H9 (cell line): ENCODE measurements around the gene TMEM97. TPM values are rescaled to one million over a fixed set of nuclear protein-coding genes. Genes with fewer than 3 reads are reported as not detected.

ENCODE experiments used
- DNase-seq: peaks from one replicate; pipeline ENCODE4 v3.0.0-alpha.2; 2017
- H2AFZ ChIP-seq: one replicate; pipeline ENCODE4 v1.6.1; 2013; ENCODE audit warnings: mild to moderate bottlenecking, low read length, control low read depth, moderate library complexity
- H2AK5ac ChIP-seq: 2 replicates; pipeline ENCODE4 v1.6.1; 2013; ENCODE audit warnings: low read length, control low read depth, mixed read lengths; ENCODE audit not compliant: insufficient read length
- H2BK120ac ChIP-seq: one replicate; pipeline ENCODE4 v1.6.1; 2013; ENCODE audit warnings: low read depth, mild to moderate bottlenecking, low read length, control low read depth, inconsistent platforms; ENCODE audit not compliant: poor library complexity, severe bottlenecking
- H2BK12ac ChIP-seq: 2 replicates; pipeline ENCODE4 v1.6.1; 2013; ENCODE audit warnings: low read length, control low read depth, mixed read lengths, low read depth; ENCODE audit not compliant: insufficient read length
- H2BK15ac ChIP-seq: 2 replicates; pipeline ENCODE4 v1.6.1; 2013; ENCODE audit warnings: low read depth, low read length, control low read depth
- H2BK20ac ChIP-seq: one replicate; pipeline ENCODE4 v1.6.1; 2013; ENCODE audit warnings: low read depth, mild to moderate bottlenecking, low read length, control low read depth, inconsistent platforms; ENCODE audit not compliant: poor library complexity, severe bottlenecking
- H2BK5ac ChIP-seq: 2 replicates; pipeline ENCODE4 v1.6.1; 2013; ENCODE audit warnings: low read length, control low read depth, mixed read lengths; ENCODE audit not compliant: insufficient read length
- H3K14ac ChIP-seq: 2 replicates; pipeline ENCODE4 v1.6.1; 2013; ENCODE audit warnings: low read length, control low read depth; ENCODE audit not compliant: insufficient read depth
- H3K18ac ChIP-seq: 2 replicates; pipeline ENCODE4 v1.6.1; 2013; ENCODE audit warnings: low read depth, mild to moderate bottlenecking, mixed read lengths, low read length, control low read depth; ENCODE audit not compliant: insufficient read length
- H3K23ac ChIP-seq: 2 replicates; pipeline ENCODE4 v1.6.1; 2013; ENCODE audit warnings: low read length, control low read depth, mixed read lengths, low read depth; ENCODE audit not compliant: insufficient read length
- H3K23me2 ChIP-seq: 2 replicates; pipeline ENCODE4 v1.6.1; 2013; ENCODE audit warnings: low read depth, mild to moderate bottlenecking, mixed read lengths, low read length, control low read depth; ENCODE audit not compliant: insufficient read length, poor library complexity, severe bottlenecking
- H3K27ac ChIP-seq: 2 replicates; pipeline ENCODE4 v1.5.1; 2013; ENCODE audit warnings: low read length, control low read depth, mixed read lengths, low read depth; ENCODE audit not compliant: insufficient read length
- H3K27me3 ChIP-seq: 2 replicates; pipeline ENCODE4 v1.6.1; 2013; ENCODE audit warnings: low read length, control low read depth, inconsistent platforms; ENCODE audit not compliant: insufficient read depth
- H3K4ac ChIP-seq: 2 replicates; pipeline ENCODE4 v1.6.1; 2013; ENCODE audit warnings: low read depth, mild to moderate bottlenecking, control low read depth, inconsistent platforms, low read length, moderate library complexity
- H3K4me1 ChIP-seq: 2 replicates; pipeline ENCODE4 v1.6.1; 2013; ENCODE audit warnings: low read length, control low read depth, inconsistent platforms; ENCODE audit not compliant: insufficient read depth
- H3K4me2 ChIP-seq: 2 replicates; pipeline ENCODE4 v1.6.1; 2013; ENCODE audit warnings: low read length, control low read depth, mixed read lengths; ENCODE audit not compliant: insufficient read length, insufficient read depth
- H3K56ac ChIP-seq: 2 replicates; pipeline ENCODE4 v1.6.1; 2013; ENCODE audit warnings: low read depth, mild to moderate bottlenecking, mixed read lengths, low read length, control low read depth; ENCODE audit not compliant: insufficient read length
- H3K79me1 ChIP-seq: 2 replicates; pipeline ENCODE4 v1.6.1; 2013; ENCODE audit warnings: low read depth, mild to moderate bottlenecking, moderate library complexity, low read length, control low read depth, inconsistent platforms; ENCODE audit not compliant: insufficient read depth, poor library complexity, severe bottlenecking
- H3K79me2 ChIP-seq: 2 replicates; pipeline ENCODE4 v1.6.1; 2013; ENCODE audit warnings: low read length, control low read depth, inconsistent platforms; ENCODE audit not compliant: insufficient read depth
- H3K9ac ChIP-seq: 2 replicates; pipeline ENCODE4 v1.6.1; 2013; ENCODE audit warnings: low read length, control low read depth, mixed read lengths; ENCODE audit not compliant: insufficient read length; ENCODE audit errors: extremely low read depth
- H3K9me3 ChIP-seq: one replicate; pipeline ENCODE4 v1.6.1; 2013; ENCODE audit warnings: low read depth, low read length, inconsistent platforms; ENCODE audit not compliant: control insufficient read depth
- H3T11ph ChIP-seq: one replicate; pipeline ENCODE4 v1.6.1; 2013; ENCODE audit warnings: mild to moderate bottlenecking, low read length, control low read depth, inconsistent platforms
- H4K20me1 ChIP-seq: one replicate; pipeline ENCODE4 v1.6.1; 2013; ENCODE audit not compliant: control insufficient read depth, insufficient read length, insufficient read depth
- H4K5ac ChIP-seq: 2 replicates; pipeline ENCODE4 v1.6.1; 2013; ENCODE audit warnings: low read depth, mild to moderate bottlenecking, mixed read lengths, low read length, control low read depth; ENCODE audit not compliant: insufficient read length
- H4K8ac ChIP-seq: replicated peaks from 2 replicates; pipeline ENCODE4 v1.6.1; 2013; ENCODE audit warnings: low read length, control low read depth, mixed read lengths, low read depth; ENCODE audit not compliant: insufficient read length
- H4K91ac ChIP-seq: 2 replicates; pipeline ENCODE4 v1.6.1; 2013; ENCODE audit warnings: low read depth, mild to moderate bottlenecking, moderate library complexity, mixed read lengths, low read length, control low read depth; ENCODE audit not compliant: insufficient read length
- H3K27ac Mint-ChIP-seq, 3 experiments: 2 replicates in 2 of 3; 3 replicates in 1 of 3; pipeline ENCODE4 v1.8.0; 2020 to 2021; ENCODE audit warnings: mixed read lengths in 3 of 3, mild to moderate bottlenecking in 1 of 3, moderate library complexity in 1 of 3
- H3K27me3 Mint-ChIP-seq: 2 replicates; pipeline ENCODE4 v1.8.0; 2021; ENCODE audit warnings: low read depth, mild to moderate bottlenecking, moderate library complexity, mixed read lengths
- H3K36me3 Mint-ChIP-seq, 3 experiments: 2 replicates in 2 of 3; 3 replicates in 1 of 3; pipeline ENCODE4 v1.8.0; 2020 to 2021; ENCODE audit warnings: low read depth in 3 of 3, mixed read lengths in 3 of 3; ENCODE audit not compliant: insufficient read depth in 1 of 3
- H3K4me1 Mint-ChIP-seq, 2 experiments: 2 replicates each; pipeline ENCODE4 v1.8.0; 2020; ENCODE audit warnings: mixed read lengths in 2 of 2
- H3K4me3 Mint-ChIP-seq, 2 experiments: 2 replicates in 1 of 2; 3 replicates in 1 of 2; pipeline ENCODE4 v1.8.0; 2020 to 2021; ENCODE audit warnings: mild to moderate bottlenecking in 2 of 2, mixed read lengths in 2 of 2, moderate library complexity in 1 of 2
- H3K9me3 Mint-ChIP-seq, 2 experiments: 2 replicates in 1 of 2; 3 replicates in 1 of 2; pipeline ENCODE4 v1.8.0; 2020; ENCODE audit warnings: mild to moderate bottlenecking in 2 of 2, mixed read lengths in 2 of 2, moderate library complexity in 1 of 2
- CTCF ChIP-seq: fragments of 200-600 bp; sonication (generic); conservative IDR thresholded peaks from 3 replicates; pipeline ENCODE4 v1.8.0; 2021; ENCODE audit warnings: antibody characterized with exemption, mild to moderate bottlenecking
- WGBS: extraction: QIAGEN DNeasy Blood & Tissue Kit; methylation state at CpG from one replicate; pipeline ENCODE4 v1.1.7; 2013; ENCODE audit warnings: missing lambda C conversion rate, low lambda C conversion rate, mixed read lengths; ENCODE audit not compliant: insufficient read length; ENCODE audit errors: extremely low coverage; 5-methylcytosine and 5-hydroxymethylcytosine counted together
- total RNA-seq: library from RNA; stranded (reverse); gene quantifications from 2 replicates; pipeline ENCODE4 v1.2.1, GENCODE V29; 2021

TMEM97 gene
- total RNA-seq, 1 experiment from 2014 or later: 116 TPM

- Histone ChIP-seq H2AK5ac (no peak overlapping the region), H4K91ac (no peak overlapping the region), H2BK12ac (no peak overlapping the region), H2AFZ (no peak overlapping the region), H4K8ac (no peak overlapping the region), H3K9ac (no peak overlapping the region), H3K56ac (no peak overlapping the region), H3K79me2 (no peaks in the 10 kb centered on the region; the same call in 1 of the 2 replicates), H3K27ac (no peak overlapping the region), H2BK15ac (no peak overlapping the region), H3K23me2 (peaks cover 9% of the 10 kb centered on the region), H2BK20ac (no peak overlapping the region), H3K14ac (no peak overlapping the region), H3K23ac (no peak overlapping the region), H3K4me2 (no peak overlapping the region), H2BK5ac (no peak overlapping the region), H3K79me1 (no peaks in the 10 kb centered on the region), H3T11ph (no peak overlapping the region), H3K4me1 (peaks cover 4% of the 10 kb centered on the region; the same call in 1 of the 2 replicates), H4K5ac (no peak overlapping the region), H4K20me1 (no peaks in the 10 kb centered on the region), H3K18ac (no peak overlapping the region), H3K4ac (no peak overlapping the region), H3K9me3 (no peaks in the 10 kb centered on the region), H2BK120ac (no peak overlapping the region), H3K27me3 (no peaks in the 10 kb centered on the region)
- no peak for TF ChIP-seq CTCF
- DNase-seq: no peak
- Mint-ChIP-seq H3K36me3 (peaks cover 7 to 46% (median 46%) of the 10 kb centered on the region in 3 experiments; a peak in 5 of 7 replicates), H3K4me3 (no peak overlapping the region), H3K4me1 (peaks cover 6 to 13% of the 10 kb centered on the region in 2 experiments), H3K27me3 (no peaks in the 10 kb centered on the region), H3K9me3 (no peaks in the 10 kb centered on the region), H3K27ac (no peak overlapping the region)
- WGBS: no CpG with 5 or more reads among the region's 6 CpGs
Observed at GRCh38 chr17:28340374-28340773, 21.4 kb downstream of the TMEM97 start.
